Natural killer cell (primary cell): ENCODE data around the gene SGMS2. TPM values are rescaled to one million over a fixed set of nuclear protein-coding genes. Genes with fewer than 3 reads are reported as not detected.

Source experiments
- ATAC-seq, 3 donors: fragments of 150-1000 bp in 2 of 3; fragments of 200-7000 bp in 1 of 3; cut with Tn5 transposase; 1 replicate in 1 of 3; 2 replicates in 2 of 3; pipeline ENCODE4 v1.10.0; 2021; ENCODE audit warnings: mild to moderate bottlenecking in 2 of 3, moderate library complexity in 2 of 3
- DNase-seq, 2 donors: peaks; one replicate each; pipeline versions ENCODE4 v3.0.0 to v3.0.0-alpha.2; 2013 to 2021; ENCODE audit warnings: mixed read lengths in 1 of 2
- H3K27ac ChIP-seq: one replicate; pipeline ENCODE4 v1.5.1; 2013; ENCODE audit warnings: mild to moderate bottlenecking, low read length
- H3K27me3 ChIP-seq: one replicate; pipeline ENCODE4 v1.6.1; 2013; ENCODE audit warnings: low read length; ENCODE audit not compliant: control insufficient read depth, insufficient read depth
- H3K36me3 ChIP-seq: one replicate; pipeline ENCODE4 v1.6.1; 2013; ENCODE audit warnings: low read length; ENCODE audit not compliant: control insufficient read depth, insufficient read depth
- H3K4me1 ChIP-seq: one replicate; pipeline ENCODE4 v1.6.1; 2013; ENCODE audit warnings: low read length; ENCODE audit not compliant: control insufficient read depth, insufficient read depth
- H3K4me3 ChIP-seq: one replicate; pipeline ENCODE4 v1.5.1; 2013; ENCODE audit warnings: low read length
- H3K9me3 ChIP-seq: one replicate; pipeline ENCODE4 v1.6.1; 2013; ENCODE audit warnings: low read length; ENCODE audit not compliant: control insufficient read depth, insufficient read depth
- H3K27ac Mint-ChIP-seq, 2 donors: one replicate each; pipeline ENCODE4 v1.8.0; 2022; ENCODE audit warnings: mild to moderate bottlenecking in 2 of 2, mixed read lengths in 2 of 2, moderate library complexity in 1 of 2
- H3K27me3 Mint-ChIP-seq, 2 donors: one replicate each; pipeline ENCODE4 v1.8.0; 2022; ENCODE audit warnings: low read depth in 2 of 2, mixed read lengths in 2 of 2
- H3K36me3 Mint-ChIP-seq: one replicate; pipeline ENCODE4 v1.8.0; 2022; ENCODE audit warnings: mixed read lengths
- H3K4me1 Mint-ChIP-seq, 2 donors: one replicate each; pipeline ENCODE4 v1.8.0; 2022; ENCODE audit warnings: mixed read lengths in 2 of 2
- H3K4me3 Mint-ChIP-seq: one replicate; pipeline ENCODE4 v1.8.0; 2022; ENCODE audit warnings: mild to moderate bottlenecking, moderate library complexity, mixed read lengths
- H3K9me3 Mint-ChIP-seq, 2 donors: one replicate each; pipeline ENCODE4 v1.8.0; 2022; ENCODE audit warnings: mixed read lengths in 2 of 2
- CTCF ChIP-seq: fragments of 200-600 bp; IDR thresholded peaks from one replicate; pipeline ENCODE4 v1.8.0; 2022; ENCODE audit warnings: antibody characterized with exemption
- WGBS: methylation state at CpG from one replicate; pipeline ENCODE4 v1.1.7; 2013; ENCODE audit warnings: missing lambda C conversion rate; ENCODE audit not compliant: insufficient coverage; 5-methylcytosine and 5-hydroxymethylcytosine counted together
- intact Hi-C: fragments of 100-400 bp; cut with micrococcal nuclease; formaldehyde crosslinking; loops from one replicate; pipeline ENCODE4 v1.14.2; 2022
- total RNA-seq, 4 donors: library from RNA; stranded (reverse); fragments of 120-200 nt in 1 of 4; gene quantifications; one replicate each; pipeline versions ENCODE4 v1.2.3 to v1.2.4, GENCODE V29; 2013 to 2022

SGMS2 gene
- total RNA-seq, 3 donors from 2014 or later (not counting 1 experiment from before 2014, with no cell fraction given), result 0.16 to 0.98 (median 0.54) TPM

GRCh38 chr4:107896646-107897045 is 71.9 kb downstream of the SGMS2 start:
- no peaks in the 10 kb centered on the region for H3K4me1 ChIP-seq
- H3K9me3 Mint-ChIP-seq, result no peaks in the 10 kb centered on the region
- intact Hi-C loops, result no loop called here
- no peak overlapping the region for H3K27ac ChIP-seq
- H3K27me3 Mint-ChIP-seq, result no peaks in the 10 kb centered on the region
- no peaks in the 10 kb centered on the region for H3K9me3 ChIP-seq
- H3K36me3 ChIP-seq, result no peaks in the 10 kb centered on the region
- no peaks in the 10 kb centered on the region for H3K4me1 Mint-ChIP-seq
- no peak for DNase-seq
- H3K4me3 ChIP-seq, result no peak overlapping the region
- no peak for ATAC-seq
- H3K4me3 Mint-ChIP-seq, result no peak overlapping the region
- H3K27me3 ChIP-seq, result no peaks in the 10 kb centered on the region
- H3K27ac Mint-ChIP-seq, result no peak overlapping the region
- no peaks in the 10 kb centered on the region for H3K36me3 Mint-ChIP-seq
- TF ChIP-seq CTCF, result no peak
- no CpG with 5 or more reads among the region's 1 CpG for WGBS

GRCh38 chr4:107897823-107898222 is 73.1 kb downstream of the SGMS2 start:
- no peak for ATAC-seq
- Histone ChIP-seq H3K27me3 (no peaks in the 10 kb centered on the region), H3K4me1 (no peaks in the 10 kb centered on the region), H3K36me3 (no peaks in the 10 kb centered on the region), H3K4me3 (no peak overlapping the region), H3K27ac (no peak overlapping the region), H3K9me3 (no peaks in the 10 kb centered on the region)
- H3K9me3 Mint-ChIP-seq, result no peaks in the 10 kb centered on the region
- H3K4me3 Mint-ChIP-seq, result no peak overlapping the region
- H3K4me1 Mint-ChIP-seq, result no peaks in the 10 kb centered on the region
- H3K27ac Mint-ChIP-seq, result no peak overlapping the region
- no peak for DNase-seq
- no peaks in the 10 kb centered on the region for H3K27me3 Mint-ChIP-seq
- intact Hi-C loops, result no loop called here
- H3K36me3 Mint-ChIP-seq, result no peaks in the 10 kb centered on the region
- TF ChIP-seq CTCF, result no peak

GRCh38 chr4:107900067-107900466 is 75.3 kb downstream of the SGMS2 start:
- 87% methylated on average over 4 of the region's 4 CpGs for WGBS
- no peaks in the 10 kb centered on the region for H3K9me3 ChIP-seq
- H3K9me3 Mint-ChIP-seq, result no peaks in the 10 kb centered on the region
- H3K27me3 ChIP-seq, result no peaks in the 10 kb centered on the region
- ATAC-seq, result no peak
- H3K27me3 Mint-ChIP-seq, result no peaks in the 10 kb centered on the region
- no peak overlapping the region for H3K4me3 Mint-ChIP-seq
- H3K4me1 ChIP-seq, result no peaks in the 10 kb centered on the region
- no peak for DNase-seq
- H3K27ac Mint-ChIP-seq, result no peak overlapping the region
- H3K4me1 Mint-ChIP-seq, result no peaks in the 10 kb centered on the region
- H3K36me3 Mint-ChIP-seq, result no peaks in the 10 kb centered on the region
- H3K27ac ChIP-seq, result no peak overlapping the region
- intact Hi-C loops, result no loop called here
- no peak for TF ChIP-seq CTCF
- H3K4me3 ChIP-seq, result no peak overlapping the region
- H3K36me3 ChIP-seq, result no peaks in the 10 kb centered on the region

- DNase-seq (no peak), ATAC-seq (no peak)
- no peak overlapping the region for H3K27ac ChIP-seq
- intact Hi-C loops, result no loop called here
- Mint-ChIP-seq H3K4me3 (no peak overlapping the region), H3K27me3 (no peaks in the 10 kb centered on the region), H3K4me1 (no peaks in the 10 kb centered on the region), H3K27ac (no peak overlapping the region), H3K36me3 (no peaks in the 10 kb centered on the region), H3K9me3 (no peaks in the 10 kb centered on the region)
- no peak overlapping the region for H3K4me3 ChIP-seq
- H3K4me1 ChIP-seq, result no peaks in the 10 kb centered on the region
- H3K9me3 ChIP-seq, result no peaks in the 10 kb centered on the region
- TF ChIP-seq CTCF, result no peak
- H3K27me3 ChIP-seq, result no peaks in the 10 kb centered on the region
- H3K36me3 ChIP-seq, result no peaks in the 10 kb centered on the region
- WGBS, result 100% methylated on average over 2 of the region's 3 CpGs
Measured at GRCh38 chr4:107900508-107900907, 75.8 kb downstream of the SGMS2 start.
